NCI-H526 treated with DMSO at 0.1 percent for 48 hours (cell line): ENCODE data around the gene HES6.
"Not testable (repeated sequence)": the region's sequence is repeated elsewhere in the genome, so short reads cannot be mapped to it uniquely, and the experiment has no call there.

Experiments used
- DNase-seq: peaks from one replicate; lab custom pipeline; 2025; lab: John Stamatoyannopoulos, UW

Gene HES6

GRCh38 chr2:238272156-238272555 is 32.3 kb upstream of the HES6 start:
- DNase-seq = no peak

- DNase-seq = not testable (repeated sequence)
Observed at GRCh38 chr2:238271686-238272085, 31.8 kb upstream of the HES6 start.

- no peak for DNase-seq
Observed at GRCh38 chr2:238271061-238271554, 31.3 kb upstream of the HES6 start.

- DNase-seq = no peak
Observed at GRCh38 chr2:238270606-238271005, 30.8 kb upstream of the HES6 start.

- DNase-seq = no peak
Observed at GRCh38 chr2:238269741-238270140, 29.9 kb upstream of the HES6 start.

GRCh38 chr2:238267884-238268680 is 28.2 kb upstream of the HES6 start:
- no peak for DNase-seq

GRCh38 chr2:238267341-238267710 is 27.5 kb upstream of the HES6 start:
- DNase-seq = no peak

- DNase-seq = no peak
Observed at GRCh38 chr2:238265605-238266004, 25.8 kb upstream of the HES6 start.

GRCh38 chr2:238264072-238264460 is 24.2 kb upstream of the HES6 start:
- DNase-seq = no peak

GRCh38 chr2:238263204-238264071 is 23.6 kb upstream of the HES6 start:
- peak; percentile 80 for DNase-seq

- DNase-seq = no peak
Observed at GRCh38 chr2:238262496-238263122, 22.8 kb upstream of the HES6 start.

- no peak for DNase-seq
Observed at GRCh38 chr2:238261718-238262375, 22.0 kb upstream of the HES6 start.

- DNase-seq = no peak
Observed at GRCh38 chr2:238260883-238261282, 21.0 kb upstream of the HES6 start.

- no peak for DNase-seq
Observed at GRCh38 chr2:238259061-238260020, 19.5 kb upstream of the HES6 start.

- no peak for DNase-seq
Observed at GRCh38 chr2:238257786-238258700, 18.2 kb upstream of the HES6 start.

GRCh38 chr2:238256594-238257104 is 16.8 kb upstream of the HES6 start:
- DNase-seq = peak; percentile 91

GRCh38 chr2:238256111-238256510 is 16.3 kb upstream of the HES6 start:
- no peak for DNase-seq

GRCh38 chr2:238255636-238256035 is 15.8 kb upstream of the HES6 start:
- no peak for DNase-seq

GRCh38 chr2:238255151-238255551 is 15.3 kb upstream of the HES6 start:
- DNase-seq = no peak
